ENCODE data around the gene ELMO1. TPM values are rescaled to one million over a fixed set of nuclear protein-coding genes. Genes with fewer than 3 reads are reported as not detected.

Gene ELMO1
- total RNA-seq, 1 experiment from 2014 or later, result 1.1 TPM

DNA sequence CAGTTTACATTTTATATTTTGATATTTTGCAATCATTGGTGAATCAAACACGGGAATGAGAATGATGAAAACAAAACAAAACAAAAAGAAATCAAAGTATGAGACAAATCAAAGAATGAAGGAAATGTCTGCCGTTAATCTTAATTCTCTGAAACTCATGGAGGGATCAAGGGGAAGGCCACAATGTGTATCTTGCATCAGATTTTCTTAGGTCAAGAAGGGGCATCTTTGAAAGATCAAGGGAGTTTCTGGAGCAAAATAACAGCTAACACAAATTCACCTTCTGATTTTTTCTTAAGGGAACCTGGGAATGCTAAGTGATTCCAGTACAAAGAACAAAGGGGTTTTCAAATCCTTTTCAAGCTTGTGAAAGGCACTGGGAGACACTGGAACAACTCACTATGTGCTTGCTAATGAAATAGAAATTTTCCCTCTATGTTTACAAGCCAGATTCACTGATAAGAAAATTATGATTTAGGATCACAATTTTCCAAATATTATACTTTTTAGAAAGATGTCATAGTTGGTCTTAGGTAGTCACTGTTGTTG lies 402.1 kb downstream of the ELMO1 start:
- no peaks in the 10 kb centered on the region for H3K4me1 ChIP-seq (ENCODE audit: control insufficient read depth in 1 of 2, insufficient read depth in 2 of 2, low read length in 2 of 2)

More for the DNA sequence above, 402.1 kb downstream of the ELMO1 start:
- H3K9me3 ChIP-seq (ENCODE audit: control insufficient read depth in 1 of 2, insufficient read depth in 1 of 2, low read depth in 1 of 2, low read length in 2 of 2), result no peaks in the 10 kb centered on the region
- ChIA-PET RAD21 (ENCODE audit: low non-redundant PET in 1 of 2, low total read pairs in 2 of 2, uncharacterized antibody in 2 of 2, unreplicated experiment in 2 of 2) (no interaction called here), CTCF (no interaction called here), POLR2A (no interaction called here)
- no peak overlapping the region for H3K9ac ChIP-seq (ENCODE audit: low read length)
- TF ChIP-seq JUND (IDR thresholded peaks at IDR 0.05), result no peak
- TF ChIP-seq, protein P1, sequence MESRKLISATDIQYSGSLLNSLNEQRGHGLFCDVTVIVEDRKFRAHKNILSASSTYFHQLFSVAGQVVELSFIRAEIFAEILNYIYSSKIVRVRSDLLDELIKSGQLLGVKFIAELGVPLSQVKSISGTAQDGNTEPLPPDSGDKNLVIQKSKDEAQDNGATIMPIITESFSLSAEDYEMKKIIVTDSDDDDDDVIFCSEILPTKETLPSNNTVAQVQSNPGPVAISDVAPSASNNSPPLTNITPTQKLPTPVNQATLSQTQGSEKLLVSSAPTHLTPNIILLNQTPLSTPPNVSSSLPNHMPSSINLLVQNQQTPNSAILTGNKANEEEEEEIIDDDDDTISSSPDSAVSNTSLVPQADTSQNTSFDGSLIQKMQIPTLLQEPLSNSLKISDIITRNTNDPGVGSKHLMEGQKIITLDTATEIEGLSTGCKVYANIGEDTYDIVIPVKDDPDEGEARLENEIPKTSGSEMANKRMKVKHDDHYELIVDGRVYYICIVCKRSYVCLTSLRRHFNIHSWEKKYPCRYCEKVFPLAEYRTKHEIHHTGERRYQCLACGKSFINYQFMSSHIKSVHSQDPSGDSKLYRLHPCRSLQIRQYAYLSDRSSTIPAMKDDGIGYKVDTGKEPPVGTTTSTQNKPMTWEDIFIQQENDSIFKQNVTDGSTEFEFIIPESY (IDR thresholded peaks at IDR 0.05; ENCODE audit: extremely low read depth, insufficient replicate concordance, low read length), result no peak
- TF ChIP-seq, protein P2, sequence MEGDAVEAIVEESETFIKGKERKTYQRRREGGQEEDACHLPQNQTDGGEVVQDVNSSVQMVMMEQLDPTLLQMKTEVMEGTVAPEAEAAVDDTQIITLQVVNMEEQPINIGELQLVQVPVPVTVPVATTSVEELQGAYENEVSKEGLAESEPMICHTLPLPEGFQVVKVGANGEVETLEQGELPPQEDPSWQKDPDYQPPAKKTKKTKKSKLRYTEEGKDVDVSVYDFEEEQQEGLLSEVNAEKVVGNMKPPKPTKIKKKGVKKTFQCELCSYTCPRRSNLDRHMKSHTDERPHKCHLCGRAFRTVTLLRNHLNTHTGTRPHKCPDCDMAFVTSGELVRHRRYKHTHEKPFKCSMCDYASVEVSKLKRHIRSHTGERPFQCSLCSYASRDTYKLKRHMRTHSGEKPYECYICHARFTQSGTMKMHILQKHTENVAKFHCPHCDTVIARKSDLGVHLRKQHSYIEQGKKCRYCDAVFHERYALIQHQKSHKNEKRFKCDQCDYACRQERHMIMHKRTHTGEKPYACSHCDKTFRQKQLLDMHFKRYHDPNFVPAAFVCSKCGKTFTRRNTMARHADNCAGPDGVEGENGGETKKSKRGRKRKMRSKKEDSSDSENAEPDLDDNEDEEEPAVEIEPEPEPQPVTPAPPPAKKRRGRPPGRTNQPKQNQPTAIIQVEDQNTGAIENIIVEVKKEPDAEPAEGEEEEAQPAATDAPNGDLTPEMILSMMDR (IDR thresholded peaks at IDR 0.05 in 2 of 3, conservative IDR thresholded peaks at IDR 0.05 in 1 of 3; ENCODE audit: borderline replicate concordance in 1 of 3, insufficient read depth in 1 of 3, low read depth in 2 of 3, low read length in 2 of 3), result no peak
- no peak for TF ChIP-seq ATF3 (IDR thresholded peaks at IDR 0.05)
- no peak for TF ChIP-seq TCF7L2 (IDR thresholded peaks at IDR 0.05; ENCODE audit: borderline replicate concordance, extremely low read depth, insufficient read depth, insufficient read length)
- no peak for TF ChIP-seq EZH2 (IDR thresholded peaks at IDR 0.05)
- TF ChIP-seq ZFX (IDR thresholded peaks at IDR 0.05), result no peak
- TF ChIP-seq RAD21 (IDR thresholded peaks at IDR 0.05; ENCODE audit: low read depth), result no peak
- no peak for TF ChIP-seq YY1 (IDR thresholded peaks at IDR 0.05; ENCODE audit: extremely low read depth, insufficient replicate concordance, low read depth, low read length)
- no peak for TF ChIP-seq POLR2AphosphoS5 (IDR thresholded peaks at IDR 0.05; ENCODE audit: low read depth, low read length)
- TF ChIP-seq SP1 (IDR thresholded peaks at IDR 0.05; ENCODE audit: low read depth), result no peak
- no peak for TF ChIP-seq SIN3A (IDR thresholded peaks at IDR 0.05; ENCODE audit: low read depth)
- TF ChIP-seq, protein P3, sequence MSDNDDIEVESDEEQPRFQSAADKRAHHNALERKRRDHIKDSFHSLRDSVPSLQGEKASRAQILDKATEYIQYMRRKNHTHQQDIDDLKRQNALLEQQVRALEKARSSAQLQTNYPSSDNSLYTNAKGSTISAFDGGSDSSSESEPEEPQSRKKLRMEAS (IDR thresholded peaks at IDR 0.05), result no peak
- no peak for TF ChIP-seq REST (IDR thresholded peaks at IDR 0.05; ENCODE audit: low read depth)
- TF ChIP-seq ZNF274 (IDR thresholded peaks at IDR 0.05; ENCODE audit: low read depth, low read length), result no peak
- H3K27ac ChIP-seq (ENCODE audit: low read depth, low read length), result no peak overlapping the region
- no peaks in the 10 kb centered on the region for H4K20me1 ChIP-seq (ENCODE audit: insufficient read depth)
- no peaks in the 10 kb centered on the region for H3K27me3 ChIP-seq (ENCODE audit: insufficient read depth, low read length)
- H3K36me3 ChIP-seq (ENCODE audit: control insufficient read depth in 1 of 2, insufficient read depth in 2 of 2, low read length in 2 of 2), result no peaks in the 10 kb centered on the region
- intact Hi-C loops (cut with micrococcal nuclease), result no loop called here
- H3K4me3 ChIP-seq (replicated peaks in 1 of 2; ENCODE audit: low read depth in 1 of 2, low read length in 2 of 2), result no peak overlapping the region
- no peaks in the 10 kb centered on the region for H3K9me2 ChIP-seq (ENCODE audit: insufficient read depth)
- no peak overlapping the region for H3K4me2 ChIP-seq (ENCODE audit: low read length)
- no peaks in the 10 kb centered on the region for H3K79me2 ChIP-seq (ENCODE audit: insufficient read depth, low read length)
- ATAC-seq, result no peak
- H2AFZ ChIP-seq (ENCODE audit: low read depth, low read length, poor library complexity, severe bottlenecking), result no peak overlapping the region
- DNase-seq (ENCODE audit: low read depth, low spot score), result no peak
- BruUV-seq (replicated peaks), result no TSS peak
